Natural killer cell (primary cell): ENCODE results near the gene PVALEF. TPM values are rescaled to one million over a fixed set of nuclear protein-coding genes. Genes with fewer than 3 reads are reported as not detected.

Experiments
- ATAC-seq, 3 donors: fragments of 150-1000 bp in 2 of 3; fragments of 200-7000 bp in 1 of 3; cut with Tn5 transposase; 1 replicate in 1 of 3; 2 replicates in 2 of 3; pipeline ENCODE4 v1.10.0; 2021; ENCODE audit warnings: mild to moderate bottlenecking in 2 of 3, moderate library complexity in 2 of 3
- DNase-seq, 2 donors: peaks; one replicate each; pipeline versions ENCODE4 v3.0.0 to v3.0.0-alpha.2; 2013 to 2021; ENCODE audit warnings: mixed read lengths in 1 of 2
- H3K27ac ChIP-seq: one replicate; pipeline ENCODE4 v1.5.1; 2013; ENCODE audit warnings: mild to moderate bottlenecking, low read length
- H3K27me3 ChIP-seq: one replicate; pipeline ENCODE4 v1.6.1; 2013; ENCODE audit warnings: low read length; ENCODE audit not compliant: control insufficient read depth, insufficient read depth
- H3K36me3 ChIP-seq: one replicate; pipeline ENCODE4 v1.6.1; 2013; ENCODE audit warnings: low read length; ENCODE audit not compliant: control insufficient read depth, insufficient read depth
- H3K4me1 ChIP-seq: one replicate; pipeline ENCODE4 v1.6.1; 2013; ENCODE audit warnings: low read length; ENCODE audit not compliant: control insufficient read depth, insufficient read depth
- H3K4me3 ChIP-seq: one replicate; pipeline ENCODE4 v1.5.1; 2013; ENCODE audit warnings: low read length
- H3K9me3 ChIP-seq: one replicate; pipeline ENCODE4 v1.6.1; 2013; ENCODE audit warnings: low read length; ENCODE audit not compliant: control insufficient read depth, insufficient read depth
- H3K27ac Mint-ChIP-seq, 2 donors: one replicate each; pipeline ENCODE4 v1.8.0; 2022; ENCODE audit warnings: mild to moderate bottlenecking in 2 of 2, mixed read lengths in 2 of 2, moderate library complexity in 1 of 2
- H3K27me3 Mint-ChIP-seq, 2 donors: one replicate each; pipeline ENCODE4 v1.8.0; 2022; ENCODE audit warnings: low read depth in 2 of 2, mixed read lengths in 2 of 2
- H3K36me3 Mint-ChIP-seq: one replicate; pipeline ENCODE4 v1.8.0; 2022; ENCODE audit warnings: mixed read lengths
- H3K4me1 Mint-ChIP-seq, 2 donors: one replicate each; pipeline ENCODE4 v1.8.0; 2022; ENCODE audit warnings: mixed read lengths in 2 of 2
- H3K4me3 Mint-ChIP-seq: one replicate; pipeline ENCODE4 v1.8.0; 2022; ENCODE audit warnings: mild to moderate bottlenecking, moderate library complexity, mixed read lengths
- H3K9me3 Mint-ChIP-seq, 2 donors: one replicate each; pipeline ENCODE4 v1.8.0; 2022; ENCODE audit warnings: mixed read lengths in 2 of 2
- WGBS: methylation state at CpG from one replicate; pipeline ENCODE4 v1.1.7; 2013; ENCODE audit warnings: missing lambda C conversion rate; ENCODE audit not compliant: insufficient coverage; 5-methylcytosine and 5-hydroxymethylcytosine counted together
- intact Hi-C: fragments of 100-400 bp; cut with micrococcal nuclease; formaldehyde crosslinking; loops from one replicate; pipeline ENCODE4 v1.14.2; 2022
- total RNA-seq, 4 donors: library from RNA; stranded (reverse); fragments of 120-200 nt in 1 of 4; gene quantifications; one replicate each; pipeline versions ENCODE4 v1.2.3 to v1.2.4, GENCODE V29; 2013 to 2022
- TF ChIP-seq, protein P1 (sequence below): fragments of 200-600 bp; IDR thresholded peaks from one replicate; pipeline ENCODE4 v1.8.0; 2022; ENCODE audit warnings: antibody characterized with exemption

PVALEF gene
- total RNA-seq, 3 donors from 2014 or later (not counting 1 experiment from before 2014, with no cell fraction given): not detected

DNA sequence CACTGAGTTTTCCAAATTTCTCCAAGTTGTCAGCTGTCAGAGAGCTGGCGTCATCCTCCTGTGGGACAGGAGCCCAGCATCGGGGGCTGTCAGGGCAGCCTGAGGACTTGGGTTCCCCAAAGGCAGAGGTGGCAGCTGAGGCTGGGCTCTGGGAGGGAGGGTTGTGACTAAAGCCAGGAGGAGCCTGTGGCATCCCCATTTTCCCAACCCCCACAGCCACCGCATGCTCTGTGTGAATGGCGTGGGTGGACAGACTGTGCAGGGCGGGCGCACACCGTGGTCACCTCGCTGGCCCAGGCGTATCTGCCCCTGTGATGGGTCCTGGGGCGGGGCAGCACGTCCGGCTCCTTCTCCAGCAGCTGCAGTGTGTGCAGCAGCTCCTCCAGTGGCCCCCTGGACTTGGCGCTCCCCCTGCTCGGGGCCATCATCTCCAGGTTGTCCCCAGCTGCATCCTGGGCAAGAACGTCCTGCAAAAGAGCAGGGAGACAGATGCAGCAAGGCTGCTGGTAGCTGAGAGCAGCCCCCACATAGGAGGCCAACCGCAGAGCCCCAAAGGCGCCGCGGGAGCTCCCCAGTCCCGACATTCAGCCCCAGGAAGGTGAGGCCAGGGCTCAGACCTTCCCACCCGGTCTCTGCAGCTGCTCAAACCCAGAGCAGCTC lies 32.7 kb downstream of the PVALEF start:
- H3K27me3 Mint-ChIP-seq: no peaks in the 10 kb centered on the region
- DNase-seq (no peak), ATAC-seq (no peak)
- H3K9me3 ChIP-seq: no peaks in the 10 kb centered on the region
- no peaks in the 10 kb centered on the region for H3K4me1 ChIP-seq
- WGBS: 94% methylated on average over 21 of the region's 21 CpGs
- intact Hi-C loops: no loop called here
- no peak overlapping the region for H3K27ac Mint-ChIP-seq
- H3K36me3 ChIP-seq: no peaks in the 10 kb centered on the region
- no peaks in the 10 kb centered on the region for H3K9me3 Mint-ChIP-seq
- TF ChIP-seq, protein P1, sequence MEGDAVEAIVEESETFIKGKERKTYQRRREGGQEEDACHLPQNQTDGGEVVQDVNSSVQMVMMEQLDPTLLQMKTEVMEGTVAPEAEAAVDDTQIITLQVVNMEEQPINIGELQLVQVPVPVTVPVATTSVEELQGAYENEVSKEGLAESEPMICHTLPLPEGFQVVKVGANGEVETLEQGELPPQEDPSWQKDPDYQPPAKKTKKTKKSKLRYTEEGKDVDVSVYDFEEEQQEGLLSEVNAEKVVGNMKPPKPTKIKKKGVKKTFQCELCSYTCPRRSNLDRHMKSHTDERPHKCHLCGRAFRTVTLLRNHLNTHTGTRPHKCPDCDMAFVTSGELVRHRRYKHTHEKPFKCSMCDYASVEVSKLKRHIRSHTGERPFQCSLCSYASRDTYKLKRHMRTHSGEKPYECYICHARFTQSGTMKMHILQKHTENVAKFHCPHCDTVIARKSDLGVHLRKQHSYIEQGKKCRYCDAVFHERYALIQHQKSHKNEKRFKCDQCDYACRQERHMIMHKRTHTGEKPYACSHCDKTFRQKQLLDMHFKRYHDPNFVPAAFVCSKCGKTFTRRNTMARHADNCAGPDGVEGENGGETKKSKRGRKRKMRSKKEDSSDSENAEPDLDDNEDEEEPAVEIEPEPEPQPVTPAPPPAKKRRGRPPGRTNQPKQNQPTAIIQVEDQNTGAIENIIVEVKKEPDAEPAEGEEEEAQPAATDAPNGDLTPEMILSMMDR: no peak
- H3K4me3 ChIP-seq: no peak overlapping the region
- no peaks in the 10 kb centered on the region for H3K27me3 ChIP-seq
- no peak overlapping the region for H3K27ac ChIP-seq
- no peak overlapping the region for H3K4me3 Mint-ChIP-seq
- H3K36me3 Mint-ChIP-seq: no peaks in the 10 kb centered on the region
- H3K4me1 Mint-ChIP-seq: no peaks in the 10 kb centered on the region

DNA sequence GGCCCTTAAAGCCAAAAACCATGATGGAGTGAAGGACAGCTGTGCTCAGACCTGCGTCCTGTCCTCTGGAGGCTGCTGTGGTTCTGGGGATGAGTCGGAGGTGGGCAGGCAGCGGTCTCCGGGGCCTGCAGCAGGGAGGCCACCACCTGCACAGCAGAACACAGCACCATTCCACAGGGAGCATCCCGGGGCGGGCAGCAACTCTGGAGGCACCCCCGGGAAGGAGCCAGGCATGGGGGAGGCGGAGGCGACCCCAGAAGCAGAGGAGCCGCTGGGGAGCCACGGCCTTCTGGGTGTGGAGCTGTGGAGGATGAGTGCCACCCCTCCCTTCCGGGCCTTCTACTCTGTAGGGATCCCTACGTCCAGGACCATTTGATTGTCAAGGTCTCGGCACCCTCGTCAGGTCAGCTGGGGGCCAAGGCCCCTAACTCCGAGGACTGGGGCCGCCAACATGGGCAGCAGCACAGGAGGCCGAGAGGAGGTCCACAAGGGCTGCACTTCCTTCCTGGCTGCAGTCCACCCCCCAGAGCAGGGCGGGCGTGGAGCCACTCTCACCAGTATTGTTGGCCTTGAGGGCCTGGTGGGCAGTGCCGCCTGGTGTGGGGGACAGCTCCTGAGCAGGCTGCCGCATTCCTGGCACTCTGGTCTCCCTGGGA lies 33.6 kb downstream of the PVALEF start:
- H3K27me3 ChIP-seq: no peaks in the 10 kb centered on the region
- no peaks in the 10 kb centered on the region for H3K4me1 Mint-ChIP-seq
- no peaks in the 10 kb centered on the region for H3K9me3 Mint-ChIP-seq
- no peaks in the 10 kb centered on the region for H3K27me3 Mint-ChIP-seq
- no peak overlapping the region for H3K27ac ChIP-seq
- ATAC-seq (no peak), DNase-seq (no peak)
- no peaks in the 10 kb centered on the region for H3K9me3 ChIP-seq
- TF ChIP-seq, protein P1: no peak
- no peaks in the 10 kb centered on the region for H3K4me1 ChIP-seq
- intact Hi-C loops: no loop called here
- no peaks in the 10 kb centered on the region for H3K36me3 Mint-ChIP-seq
- no peak overlapping the region for H3K4me3 Mint-ChIP-seq
- no peak overlapping the region for H3K27ac Mint-ChIP-seq
- no peak overlapping the region for H3K4me3 ChIP-seq
- no peaks in the 10 kb centered on the region for H3K36me3 ChIP-seq
- WGBS: 95% methylated on average over 22 of the region's 22 CpGs

DNA sequence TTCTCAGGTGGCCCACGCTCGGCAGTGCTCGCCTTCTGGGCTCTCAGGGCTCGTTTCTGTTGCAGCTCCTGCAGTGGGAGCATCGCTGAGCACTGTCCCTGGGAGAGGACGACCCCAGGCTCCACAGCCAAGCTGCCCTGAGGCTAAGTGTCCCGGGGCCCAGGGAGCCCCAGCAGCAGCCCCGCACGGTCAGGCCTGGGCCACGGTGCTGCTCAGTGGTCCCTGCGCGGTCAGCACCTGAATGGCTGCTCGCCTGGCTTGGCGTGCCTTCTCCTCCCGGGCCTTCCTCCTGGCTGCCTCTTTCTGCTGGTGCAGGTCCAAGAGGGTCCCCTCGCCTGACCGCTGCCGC lies 34.1 kb downstream of the PVALEF start:
- ATAC-seq: no peak
- Mint-ChIP-seq H3K4me3 (no peak overlapping the region), H3K9me3 (no peaks in the 10 kb centered on the region), H3K4me1 (no peaks in the 10 kb centered on the region), H3K27ac (no peak overlapping the region), H3K27me3 (no peaks in the 10 kb centered on the region), H3K36me3 (no peaks in the 10 kb centered on the region)
- Histone ChIP-seq H3K9me3 (no peaks in the 10 kb centered on the region), H3K36me3 (no peaks in the 10 kb centered on the region), H3K4me1 (no peaks in the 10 kb centered on the region), H3K4me3 (no peak overlapping the region), H3K27ac (no peak overlapping the region), H3K27me3 (no peaks in the 10 kb centered on the region)
- intact Hi-C loops: no loop called here
- DNase-seq: no peak
- WGBS: 96% methylated on average over 18 of the region's 18 CpGs
- TF ChIP-seq, protein P1: no peak

DNA sequence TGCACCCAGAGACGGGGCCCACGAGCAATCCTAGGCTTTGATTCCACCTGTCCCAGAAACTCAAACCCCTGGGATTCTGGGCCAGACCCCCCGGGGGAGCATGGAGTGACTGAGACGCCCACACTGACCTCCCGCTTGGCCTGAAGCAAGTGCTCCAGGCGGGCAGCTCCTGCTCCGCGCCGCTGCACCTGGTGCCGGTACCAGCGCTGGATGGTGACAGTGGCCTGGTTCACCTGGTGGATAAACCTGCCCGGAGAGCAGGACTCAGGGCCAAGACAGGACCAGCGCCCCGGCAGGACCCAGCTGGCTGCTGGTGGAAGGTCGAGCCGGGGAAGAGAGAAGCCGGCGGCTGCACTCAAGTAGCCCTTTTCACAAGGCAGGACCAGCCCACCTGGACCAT lies 34.9 kb downstream of the PVALEF start:
- no peak overlapping the region for H3K4me3 ChIP-seq
- TF ChIP-seq, protein P1: no peak
- Mint-ChIP-seq H3K4me3 (no peak overlapping the region), H3K27me3 (no peaks in the 10 kb centered on the region), H3K27ac (no peak overlapping the region), H3K4me1 (no peaks in the 10 kb centered on the region), H3K36me3 (no peaks in the 10 kb centered on the region), H3K9me3 (no peaks in the 10 kb centered on the region)
- intact Hi-C loops: no loop called here
- WGBS: 97% methylated on average over 18 of the region's 18 CpGs
- H3K9me3 ChIP-seq: no peaks in the 10 kb centered on the region
- no peaks in the 10 kb centered on the region for H3K4me1 ChIP-seq
- ATAC-seq (no peak), DNase-seq (no peak)
- H3K36me3 ChIP-seq: no peaks in the 10 kb centered on the region
- H3K27me3 ChIP-seq: no peaks in the 10 kb centered on the region
- no peak overlapping the region for H3K27ac ChIP-seq
